ENCODE results near the gene UGP2.

UGP2 gene

DNA sequence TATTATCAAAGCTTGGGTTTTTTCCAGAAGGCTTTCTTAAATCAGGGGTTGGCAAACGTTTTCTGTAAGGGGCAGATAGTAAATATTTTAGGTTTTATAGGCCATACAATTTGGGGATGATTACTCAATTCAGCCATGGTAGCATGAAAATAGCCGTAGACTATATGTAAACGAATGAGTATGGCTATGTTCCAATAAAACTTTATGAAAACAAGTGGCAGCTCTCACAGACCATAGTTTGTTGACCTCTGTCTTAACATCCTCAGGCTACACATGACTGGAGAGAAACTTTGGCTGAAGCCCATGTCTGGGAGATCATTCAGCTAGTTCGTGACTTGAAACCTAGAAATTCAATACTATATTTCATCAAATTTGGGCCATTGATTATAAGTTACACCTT lies 30.2 kb downstream of the UGP2 start:
- H3K27me3 Mint-ChIP-seq, result no peaks in the 10 kb centered on the region
- H3K9me3 Mint-ChIP-seq, result no peaks in the 10 kb centered on the region
- H3K4me3 Mint-ChIP-seq, result no peak overlapping the region
- peaks cover 16% of the 10 kb centered on the region for H3K4me1 Mint-ChIP-seq
- ATAC-seq, result no peak
- H3K36me3 Mint-ChIP-seq, result peaks cover 50% of the 10 kb centered on the region
- no peak overlapping the region for H3K27ac Mint-ChIP-seq

DNA sequence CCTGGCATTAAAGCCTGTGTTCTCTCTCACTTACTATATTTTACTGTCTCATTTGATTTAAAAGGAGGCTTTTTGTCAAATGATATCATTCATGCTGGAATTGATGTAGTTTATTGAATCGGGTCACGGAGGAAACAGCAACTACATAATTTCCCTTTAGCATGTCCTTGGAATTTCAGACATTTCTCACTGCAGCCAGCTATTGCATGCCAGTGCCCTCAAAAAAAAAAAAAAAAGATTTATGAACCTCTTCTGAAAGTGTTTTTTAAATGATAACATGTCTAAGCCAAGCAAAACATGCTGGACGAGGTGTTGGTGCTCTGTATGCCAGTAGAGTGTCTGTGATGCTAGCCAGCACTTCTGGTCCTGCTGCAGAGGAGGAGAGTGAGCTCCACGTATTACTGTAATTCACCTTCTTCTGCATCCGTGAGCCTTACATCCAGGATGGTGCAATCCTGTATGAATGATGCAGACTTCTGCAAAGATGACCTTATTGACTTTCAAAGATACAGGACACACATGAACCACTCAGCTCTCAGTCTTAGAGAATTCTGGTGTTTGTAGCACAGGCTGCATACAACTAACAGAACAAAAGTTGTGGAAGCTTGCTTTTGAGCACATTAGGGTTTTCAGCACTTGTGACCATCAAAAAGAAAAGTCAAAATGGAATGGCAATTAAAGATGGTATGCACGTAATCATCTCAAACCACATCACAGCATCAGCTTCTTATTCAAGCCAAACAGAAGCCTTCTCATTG lies 31.1 kb downstream of the UGP2 start:
- Mint-ChIP-seq H3K36me3 (peaks cover 50% of the 10 kb centered on the region), H3K27me3 (no peaks in the 10 kb centered on the region), H3K4me1 (peaks cover 16% of the 10 kb centered on the region), H3K4me3 (no peak overlapping the region), H3K27ac (no peak overlapping the region), H3K9me3 (no peaks in the 10 kb centered on the region)
- ATAC-seq, result no peak

DNA sequence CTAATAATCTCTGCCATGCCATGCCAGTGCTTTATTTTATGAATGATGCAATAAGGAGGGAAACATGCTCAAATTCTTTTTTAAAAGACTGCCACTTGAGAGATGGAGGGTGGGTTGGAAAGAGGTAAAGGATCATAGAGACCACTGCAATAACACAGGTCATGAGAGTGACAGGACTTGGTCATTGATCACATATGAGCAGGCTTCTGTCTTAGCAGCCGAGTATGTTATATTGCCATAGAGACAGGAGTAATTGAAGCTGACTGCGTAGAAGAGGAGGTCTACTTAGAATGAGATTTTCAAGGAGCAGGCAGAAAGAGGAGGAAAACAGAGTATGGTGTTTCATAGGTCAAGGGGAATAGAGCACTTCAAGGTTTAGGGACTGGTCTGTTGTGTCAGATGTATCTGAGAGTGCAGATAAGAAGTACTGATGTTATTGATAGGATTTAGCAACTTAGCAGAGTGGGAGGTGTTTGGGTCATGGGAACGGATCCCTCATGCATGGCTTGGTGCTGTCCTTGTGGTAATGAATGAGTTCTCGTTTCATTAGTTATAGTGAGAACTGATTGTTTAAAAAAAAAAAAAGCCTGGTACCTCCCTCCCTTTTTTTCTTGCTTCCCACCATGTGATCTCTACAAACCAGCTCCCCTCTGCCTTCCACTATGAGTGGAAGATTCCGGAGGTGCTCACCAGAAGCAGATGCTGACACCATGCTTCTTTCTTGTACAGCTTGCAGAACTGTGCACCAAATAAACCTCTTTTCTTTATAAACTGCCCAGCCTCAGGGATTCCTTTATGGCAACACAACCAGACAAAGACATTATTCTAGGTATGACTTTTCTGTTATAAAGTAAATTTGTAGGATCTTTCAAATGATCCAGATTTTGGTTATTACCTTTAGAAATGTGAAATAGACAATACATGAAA lies 32.8 kb downstream of the UGP2 start:
- Mint-ChIP-seq H3K4me1 (peaks cover 16% of the 10 kb centered on the region), H3K27ac (no peak overlapping the region), H3K9me3 (no peaks in the 10 kb centered on the region), H3K27me3 (no peaks in the 10 kb centered on the region), H3K36me3 (peaks cover 50% of the 10 kb centered on the region), H3K4me3 (no peak overlapping the region)
- ATAC-seq, result no peak

DNA sequence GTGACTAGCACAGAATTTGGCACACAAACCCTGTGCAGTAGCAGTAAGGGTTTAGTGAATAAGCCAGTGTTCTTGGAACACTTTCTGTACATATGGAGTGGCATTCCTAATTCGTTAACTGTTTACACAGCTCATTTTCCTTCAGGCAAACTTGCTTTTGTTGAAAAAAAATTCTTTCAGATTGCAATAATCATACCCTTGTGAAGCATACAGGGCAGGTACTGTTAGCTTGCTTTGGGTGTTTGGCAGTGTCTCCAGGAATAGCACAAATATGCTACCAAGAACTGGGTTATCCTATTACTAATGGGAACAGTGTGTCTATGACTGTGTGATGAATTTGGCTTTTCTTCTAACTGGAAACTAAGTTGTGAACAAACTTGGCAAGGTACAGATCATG lies 33.4 kb downstream of the UGP2 start:
- ATAC-seq, result no peak
- no peaks in the 10 kb centered on the region for H3K27me3 Mint-ChIP-seq
- H3K9me3 Mint-ChIP-seq, result no peaks in the 10 kb centered on the region
- H3K36me3 Mint-ChIP-seq, result peaks cover 50% of the 10 kb centered on the region
- H3K27ac Mint-ChIP-seq, result no peak overlapping the region
- H3K4me3 Mint-ChIP-seq, result no peak overlapping the region
- H3K4me1 Mint-ChIP-seq, result peaks cover 16% of the 10 kb centered on the region

DNA sequence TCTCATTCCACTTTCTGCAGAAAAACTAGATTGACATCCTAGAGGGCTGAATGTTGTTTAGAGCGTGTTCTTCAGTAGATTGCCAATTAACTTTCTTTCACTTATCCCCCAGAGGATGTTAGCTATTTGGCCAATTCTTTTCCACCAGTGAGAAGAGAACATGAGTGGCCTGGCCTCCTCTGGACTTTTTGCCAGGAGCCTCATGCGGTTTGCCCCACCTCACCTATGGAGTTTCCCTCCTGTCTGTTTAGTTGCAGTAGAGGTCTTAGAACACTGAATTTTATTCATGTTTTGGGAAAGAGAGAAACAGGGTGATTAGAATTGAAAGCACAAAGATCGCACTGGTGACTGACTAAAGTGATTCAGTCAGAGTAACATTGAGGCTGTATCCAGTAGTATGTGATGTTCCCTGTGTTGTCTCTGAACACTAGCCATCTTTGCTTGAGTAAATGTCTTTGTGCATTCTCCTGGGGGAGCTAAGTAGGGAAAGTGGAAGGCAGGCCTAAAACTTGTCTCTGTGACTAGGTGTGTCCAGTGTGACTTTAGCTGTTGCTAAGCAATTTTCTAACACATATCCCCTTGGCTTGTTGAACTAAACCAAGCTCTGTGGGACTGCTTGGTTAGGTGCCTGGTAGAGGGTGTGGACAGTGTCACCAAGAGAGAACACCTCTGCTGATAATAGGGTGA lies 34.0 kb downstream of the UGP2 start:
- H3K9me3 Mint-ChIP-seq, result no peaks in the 10 kb centered on the region
- no peak for ATAC-seq
- H3K4me1 Mint-ChIP-seq, result peaks cover 16% of the 10 kb centered on the region
- no peaks in the 10 kb centered on the region for H3K27me3 Mint-ChIP-seq
- H3K4me3 Mint-ChIP-seq, result no peak overlapping the region
- no peak overlapping the region for H3K27ac Mint-ChIP-seq
- peaks cover 51% of the 10 kb centered on the region for H3K36me3 Mint-ChIP-seq

DNA sequence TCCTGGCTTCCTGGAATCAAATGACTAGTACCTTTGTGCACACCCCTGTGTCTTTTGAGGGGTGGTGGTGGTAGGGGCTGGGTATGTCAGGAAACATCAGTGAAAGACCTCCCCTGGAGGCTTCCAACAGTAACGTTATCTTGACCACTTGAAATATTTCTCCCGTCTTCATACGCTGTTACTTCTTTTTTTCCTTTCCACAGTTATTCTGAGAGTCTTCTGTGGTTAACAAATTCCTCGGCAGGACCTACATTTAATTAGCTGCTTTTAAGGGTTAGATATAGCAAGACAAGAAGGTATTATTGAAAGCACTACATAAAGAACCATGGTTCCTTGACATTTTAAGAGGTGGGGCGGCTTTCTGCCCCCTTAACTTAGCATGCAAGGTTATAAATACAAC lies 34.6 kb downstream of the UGP2 start:
- Mint-ChIP-seq H3K36me3 (peaks cover 50% of the 10 kb centered on the region), H3K9me3 (no peaks in the 10 kb centered on the region), H3K4me1 (peaks cover 16% of the 10 kb centered on the region), H3K4me3 (no peak overlapping the region), H3K27ac (no peak overlapping the region), H3K27me3 (no peaks in the 10 kb centered on the region)
- no peak for ATAC-seq

DNA sequence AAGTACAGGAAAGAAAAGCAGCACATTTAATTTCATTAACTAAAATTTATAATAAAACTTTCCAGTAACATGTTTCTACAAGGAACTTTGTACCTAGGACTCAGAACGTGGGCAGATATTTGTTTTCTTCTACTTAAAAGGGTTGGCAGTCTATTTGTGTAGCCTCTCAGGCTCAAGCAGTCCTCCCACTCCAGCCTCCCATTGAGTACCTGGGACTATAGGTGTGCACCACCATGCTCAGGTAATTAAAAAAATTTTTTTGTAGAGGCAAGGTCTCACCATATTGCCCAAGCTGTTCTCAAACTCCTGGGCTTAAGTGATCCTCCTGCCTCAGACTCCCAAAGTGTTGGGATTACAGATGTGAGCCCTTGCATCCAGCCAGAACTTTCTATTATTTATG lies 36.8 kb downstream of the UGP2 start:
- Mint-ChIP-seq H3K36me3 (peaks cover 39% of the 10 kb centered on the region), H3K4me1 (peaks cover 16% of the 10 kb centered on the region), H3K9me3 (no peaks in the 10 kb centered on the region), H3K27me3 (no peaks in the 10 kb centered on the region), H3K27ac (no peak overlapping the region), H3K4me3 (no peak overlapping the region)
- no peak for ATAC-seq

DNA sequence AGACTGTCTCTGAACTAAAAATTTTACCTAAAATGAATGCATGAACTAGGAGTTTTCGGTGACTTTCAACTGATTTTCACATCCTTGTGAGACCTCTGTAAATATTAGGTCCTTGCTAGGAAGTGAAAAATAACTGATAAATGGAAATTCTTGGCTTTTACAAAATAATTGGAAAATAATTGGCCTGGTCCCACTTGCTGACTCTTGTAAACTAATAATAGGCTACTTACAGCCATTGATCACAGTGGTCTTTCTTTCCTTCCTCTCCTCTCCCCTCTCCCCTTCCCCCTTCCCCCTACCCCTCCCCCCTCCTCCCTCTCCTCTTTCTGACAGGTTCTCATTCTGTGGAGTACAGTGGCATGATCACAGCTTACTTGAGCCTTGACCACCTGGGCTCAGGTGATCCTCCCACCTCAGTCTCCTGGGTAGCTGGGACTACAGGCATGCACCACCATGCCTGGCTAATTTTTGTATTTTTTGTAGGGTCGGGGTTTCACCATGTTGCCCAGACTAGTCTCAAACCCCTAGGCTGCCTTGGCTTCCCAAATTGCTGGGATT lies 38.3 kb downstream of the UGP2 start:
- no peaks in the 10 kb centered on the region for H3K9me3 Mint-ChIP-seq
- H3K4me1 Mint-ChIP-seq, result peaks cover 8% of the 10 kb centered on the region
- H3K4me3 Mint-ChIP-seq, result no peak overlapping the region
- H3K27me3 Mint-ChIP-seq, result no peaks in the 10 kb centered on the region
- peaks cover 36% of the 10 kb centered on the region for H3K36me3 Mint-ChIP-seq
- ATAC-seq, result no peak
- H3K27ac Mint-ChIP-seq, result no peak overlapping the region

DNA sequence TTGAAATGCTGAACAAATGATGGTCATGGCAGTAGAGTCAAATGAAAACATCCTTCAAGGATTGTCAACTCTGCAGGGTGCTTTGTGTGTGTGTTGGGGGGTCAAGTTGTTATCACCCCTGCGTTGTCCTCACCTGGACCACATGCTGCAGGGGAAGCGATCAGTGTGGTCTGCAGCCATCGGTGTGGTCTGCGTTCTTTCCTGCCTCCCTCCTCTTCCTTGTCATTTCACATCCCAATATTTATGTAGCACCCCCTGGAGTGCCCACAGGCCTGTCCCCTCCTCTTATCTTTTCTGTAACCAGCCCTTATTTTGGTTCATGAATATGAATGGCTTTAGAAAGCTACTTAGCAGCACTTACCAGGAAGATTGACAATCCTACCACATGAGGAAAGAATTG lies 38.9 kb downstream of the UGP2 start:
- H3K27me3 Mint-ChIP-seq, result no peaks in the 10 kb centered on the region
- ATAC-seq, result no peak
- peaks cover 35% of the 10 kb centered on the region for H3K36me3 Mint-ChIP-seq

DNA sequence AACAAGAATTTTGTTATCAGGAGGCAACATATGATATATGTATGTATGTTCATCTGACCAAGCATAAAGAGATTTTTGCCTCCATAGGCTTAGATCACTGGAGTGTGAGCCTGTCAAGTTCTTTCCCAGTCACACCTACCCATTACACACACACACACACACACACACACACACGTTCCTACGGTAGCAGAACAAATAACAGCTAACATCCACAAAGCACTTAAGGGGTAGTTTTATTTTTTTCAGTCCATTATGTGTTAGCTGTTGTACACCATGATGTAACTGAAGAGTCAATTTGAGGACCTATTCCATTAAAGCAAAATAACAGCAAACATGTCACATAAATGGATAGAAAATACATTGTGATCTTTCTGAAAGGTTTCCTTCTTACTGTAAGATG lies 39.5 kb downstream of the UGP2 start:
- H3K27ac Mint-ChIP-seq, result peak overlapping the region; percentile 12
- no peak overlapping the region for H3K4me3 Mint-ChIP-seq
- ATAC-seq, result no peak
- H3K36me3 Mint-ChIP-seq, result peaks cover 29% of the 10 kb centered on the region
- peaks cover 2% of the 10 kb centered on the region for H3K4me1 Mint-ChIP-seq
- no peaks in the 10 kb centered on the region for H3K27me3 Mint-ChIP-seq
- H3K9me3 Mint-ChIP-seq, result no peaks in the 10 kb centered on the region

More for the DNA sequence above, 38.9 kb downstream of the UGP2 start:
- H3K27ac Mint-ChIP-seq, result peak overlapping the region; percentile 12
- no peaks in the 10 kb centered on the region for H3K9me3 Mint-ChIP-seq
- no peak overlapping the region for H3K4me3 Mint-ChIP-seq
- peaks cover 8% of the 10 kb centered on the region for H3K4me1 Mint-ChIP-seq

DNA sequence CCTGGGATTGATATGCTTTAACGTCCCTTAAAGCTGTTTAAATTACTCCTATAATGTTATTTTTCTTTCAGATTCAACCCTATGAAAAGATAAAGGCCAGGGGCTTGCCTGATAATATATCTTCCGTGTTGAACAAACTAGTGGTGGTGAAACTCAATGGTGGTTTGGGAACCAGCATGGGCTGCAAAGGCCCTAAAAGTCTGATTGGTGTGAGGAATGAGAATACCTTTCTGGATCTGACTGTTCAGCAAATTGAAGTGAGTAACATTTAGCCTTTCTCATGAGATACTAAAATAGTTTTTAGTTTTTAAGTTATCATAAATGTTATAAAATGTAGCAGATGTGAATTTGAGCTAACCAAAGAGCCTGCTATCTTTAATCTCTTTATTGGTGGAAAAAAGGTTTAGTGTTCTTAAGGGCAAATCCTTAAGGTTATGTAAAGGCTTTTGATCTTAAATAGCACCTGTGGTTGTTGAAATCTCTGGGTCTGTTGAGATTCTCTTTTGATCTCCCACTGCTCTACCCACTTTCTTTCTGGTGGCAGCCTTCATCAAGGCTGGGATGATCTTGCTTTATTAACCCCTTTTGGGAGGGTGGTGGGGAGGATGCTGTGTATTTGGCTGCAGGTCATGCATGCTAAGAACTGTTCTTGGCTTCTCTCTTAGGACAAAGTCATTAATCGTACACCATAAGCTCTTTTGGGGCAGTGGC lies 40.9 kb downstream of the UGP2 start:
- Mint-ChIP-seq H3K27ac (no peak overlapping the region), H3K9me3 (no peaks in the 10 kb centered on the region), H3K36me3 (peaks cover 30% of the 10 kb centered on the region), H3K4me1 (no peaks in the 10 kb centered on the region), H3K27me3 (no peaks in the 10 kb centered on the region), H3K4me3 (no peak overlapping the region)
- no peak for ATAC-seq

DNA sequence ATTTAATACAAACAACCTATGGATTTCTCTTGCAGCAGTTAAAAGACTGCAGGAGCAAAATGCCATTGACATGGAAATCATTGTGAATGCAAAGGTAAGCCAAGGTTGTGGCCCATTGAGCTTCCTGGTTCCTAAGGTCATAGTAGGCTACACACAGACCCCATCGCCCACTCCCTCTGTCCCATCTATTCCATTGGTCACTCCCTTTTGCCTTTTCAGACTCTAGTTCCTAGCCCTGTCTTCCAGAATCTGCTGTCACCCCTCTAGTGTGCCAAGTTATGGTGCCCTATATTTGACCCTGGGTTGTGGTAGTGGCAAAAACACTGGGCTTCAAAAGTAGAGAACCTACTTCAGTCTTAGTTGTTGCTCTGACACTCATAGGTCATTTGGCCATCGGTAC lies 44.7 kb downstream of the UGP2 start:
- Mint-ChIP-seq H3K27me3 (no peaks in the 10 kb centered on the region), H3K4me3 (no peak overlapping the region), H3K9me3 (no peaks in the 10 kb centered on the region), H3K27ac (no peak overlapping the region), H3K4me1 (no peaks in the 10 kb centered on the region), H3K36me3 (peaks cover 42% of the 10 kb centered on the region)
- ATAC-seq, result no peak

DNA sequence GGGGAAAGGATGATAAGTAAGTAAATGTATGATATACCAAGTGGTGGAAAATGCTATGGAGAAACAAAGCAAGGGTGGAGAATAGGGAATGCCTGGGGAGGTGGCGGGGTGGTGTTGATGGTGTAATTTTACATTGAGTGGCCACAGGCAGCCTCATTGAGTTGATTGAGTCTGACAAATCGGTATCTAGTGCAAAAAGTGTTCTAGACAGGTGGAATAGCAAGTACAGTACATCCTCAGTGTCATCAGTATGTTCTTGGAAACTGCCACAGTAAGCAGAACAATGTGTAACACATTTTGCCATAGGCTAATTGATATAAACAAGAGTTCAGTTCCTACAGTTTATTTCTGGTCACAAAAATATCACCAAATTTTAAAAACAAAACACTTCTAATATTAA lies 46.4 kb downstream of the UGP2 start:
- H3K4me1 Mint-ChIP-seq, result no peaks in the 10 kb centered on the region
- H3K4me3 Mint-ChIP-seq, result no peak overlapping the region
- no peak for ATAC-seq
- H3K27ac Mint-ChIP-seq, result no peak overlapping the region
- no peaks in the 10 kb centered on the region for H3K9me3 Mint-ChIP-seq
- H3K27me3 Mint-ChIP-seq, result no peaks in the 10 kb centered on the region
- H3K36me3 Mint-ChIP-seq, result peaks cover 39% of the 10 kb centered on the region

DNA sequence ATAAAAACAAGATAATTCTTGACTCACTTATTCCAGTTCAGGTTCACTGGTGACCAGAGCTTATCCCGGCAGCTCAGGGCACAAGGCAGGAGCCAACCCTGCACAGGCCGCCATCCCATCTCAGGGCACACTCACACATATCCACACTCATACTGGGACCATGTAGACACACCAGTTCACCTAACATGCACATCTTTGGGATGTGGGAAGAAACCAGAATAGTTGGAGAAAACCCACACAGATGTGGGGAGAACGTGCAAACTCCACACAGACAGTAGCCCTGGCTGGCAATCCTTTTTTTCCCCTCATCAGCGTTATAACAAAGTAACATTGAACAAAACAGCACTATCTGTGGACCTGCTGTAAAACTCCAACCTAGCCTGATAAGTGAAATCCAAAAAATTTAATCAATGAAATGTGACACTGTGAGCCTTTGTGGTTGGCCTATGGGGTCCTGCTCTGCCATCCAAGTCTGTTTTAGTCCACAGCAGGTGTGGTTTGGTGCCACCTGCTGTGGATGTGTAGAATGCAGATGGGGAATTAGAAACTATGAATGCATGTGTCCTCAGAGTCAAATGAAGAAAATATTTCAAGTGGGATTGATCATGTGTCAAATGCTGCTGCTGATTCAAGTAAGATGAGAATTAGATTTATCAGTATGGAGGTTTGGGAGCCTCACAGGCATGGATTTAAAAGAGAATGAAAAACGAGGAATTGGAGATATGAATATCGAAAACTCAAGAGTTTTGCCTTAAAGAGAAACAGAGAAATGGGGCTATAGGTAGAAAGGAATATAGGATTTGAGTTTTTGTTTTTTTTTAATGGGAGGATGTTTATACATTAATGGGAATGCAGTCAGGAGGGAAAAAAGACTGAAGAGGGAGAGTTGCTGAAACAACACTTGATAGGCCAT lies 47.0 kb downstream of the UGP2 start:
- peaks cover 39% of the 10 kb centered on the region for H3K36me3 Mint-ChIP-seq
- H3K4me1 Mint-ChIP-seq, result no peaks in the 10 kb centered on the region
- peak; percentile 55 for ATAC-seq
- H3K4me3 Mint-ChIP-seq, result no peak overlapping the region
- no peaks in the 10 kb centered on the region for H3K27me3 Mint-ChIP-seq
- H3K27ac Mint-ChIP-seq, result no peak overlapping the region
- H3K9me3 Mint-ChIP-seq, result no peaks in the 10 kb centered on the region

Data from stimulated activated memory B cell treated with anti-CD40 and anti-IgM and Interleukin-4, amounts not matched to agents 10 μg/mL and 1 μg/mL and 100 μg/mL, for 72 hours (primary cell).